Gastroesophageal sphincter (tissue), 3 donors: ENCODE measurements around the gene EPB41L3.

Source experiments
- EP300 ChIP-seq: sonication (generic); formaldehyde crosslinking; IDR thresholded peaks from one replicate; pipeline ENCODE4 v1.6.1; 2017; ENCODE audit warnings: antibody characterized with exemption, mild to moderate bottlenecking
- POLR2A ChIP-seq, 2 donors: fragments of 450-650 bp; IDR thresholded peaks; one replicate each; pipeline ENCODE4 v1.6.1; 2017; ENCODE audit warnings: antibody characterized with exemption in 2 of 2, mild to moderate bottlenecking in 2 of 2, moderate library complexity in 1 of 2
- TF ChIP-seq, protein P1 (sequence below), 4 experiments: fragments of 200-600 bp in 2 of 4; fragments of 450-650 bp in 2 of 4; sonication (generic) in 1 of 4; IDR thresholded peaks; one replicate each; pipeline ENCODE4 v1.5.1; 2017 to 2019; ENCODE audit warnings: antibody characterized with exemption in 4 of 4, mild to moderate bottlenecking in 2 of 4, moderate library complexity in 2 of 4

DNA sequence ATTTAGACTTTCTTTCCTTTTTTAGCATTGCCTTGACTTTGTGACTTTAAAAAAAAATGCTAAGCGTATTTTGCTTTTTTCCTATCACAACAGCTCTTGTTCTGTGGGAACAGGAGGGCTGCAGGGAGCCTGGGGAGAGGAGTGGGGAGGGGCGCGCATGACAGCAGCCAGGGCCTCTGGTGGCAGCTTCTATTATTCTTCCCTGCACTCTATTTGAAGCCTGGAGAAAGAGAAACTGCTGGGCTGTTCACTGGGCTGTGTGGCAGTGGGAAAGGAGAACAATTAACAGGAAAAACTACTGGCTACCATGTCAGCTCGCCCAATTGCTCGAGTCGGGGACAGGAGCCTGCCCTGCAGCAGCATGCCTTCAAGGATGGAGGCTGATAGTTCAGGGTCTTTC, 129.3 kb downstream of the EPB41L3 start:
- TF ChIP-seq, protein P1, sequence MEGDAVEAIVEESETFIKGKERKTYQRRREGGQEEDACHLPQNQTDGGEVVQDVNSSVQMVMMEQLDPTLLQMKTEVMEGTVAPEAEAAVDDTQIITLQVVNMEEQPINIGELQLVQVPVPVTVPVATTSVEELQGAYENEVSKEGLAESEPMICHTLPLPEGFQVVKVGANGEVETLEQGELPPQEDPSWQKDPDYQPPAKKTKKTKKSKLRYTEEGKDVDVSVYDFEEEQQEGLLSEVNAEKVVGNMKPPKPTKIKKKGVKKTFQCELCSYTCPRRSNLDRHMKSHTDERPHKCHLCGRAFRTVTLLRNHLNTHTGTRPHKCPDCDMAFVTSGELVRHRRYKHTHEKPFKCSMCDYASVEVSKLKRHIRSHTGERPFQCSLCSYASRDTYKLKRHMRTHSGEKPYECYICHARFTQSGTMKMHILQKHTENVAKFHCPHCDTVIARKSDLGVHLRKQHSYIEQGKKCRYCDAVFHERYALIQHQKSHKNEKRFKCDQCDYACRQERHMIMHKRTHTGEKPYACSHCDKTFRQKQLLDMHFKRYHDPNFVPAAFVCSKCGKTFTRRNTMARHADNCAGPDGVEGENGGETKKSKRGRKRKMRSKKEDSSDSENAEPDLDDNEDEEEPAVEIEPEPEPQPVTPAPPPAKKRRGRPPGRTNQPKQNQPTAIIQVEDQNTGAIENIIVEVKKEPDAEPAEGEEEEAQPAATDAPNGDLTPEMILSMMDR (IDR thresholded peaks at IDR 0.05) = no peak
- TF ChIP-seq POLR2A (IDR thresholded peaks at IDR 0.05) (no peak), EP300 (no peak)
